RWPE2 (cell line): ENCODE measurements around the gene ANXA3.
A peak's percentile ranks its signal among the peaks of the same experiment; 100 is the strongest.

Source experiments
- ATAC-seq: fragments of 200-7000 bp; cut with Tn5 transposase; 3 replicates; pipeline ENCODE4 v1.9.1; 2021; ENCODE audit warnings: low read depth
- DNase-seq: peaks from one replicate; pipeline ENCODE4 v3.0.0-alpha.2; 2020; ENCODE audit warnings: low spot score
- H3K27ac ChIP-seq: fragments of 450-650 bp; 2 replicates; pipeline ENCODE4 v1.5.1; 2017; ENCODE audit warnings: mild to moderate bottlenecking; ENCODE audit not compliant: poor library complexity, severe bottlenecking
- H3K27me3 ChIP-seq: fragments of 250-450 bp; sonication (Bioruptor Pico); 2 replicates; pipeline ENCODE4 v1.5.1; 2021; ENCODE audit warnings: mild to moderate bottlenecking, moderate library complexity; ENCODE audit not compliant: insufficient read depth, poor library complexity, severe bottlenecking
- H3K36me3 ChIP-seq: fragments of 250-450 bp; sonication (Bioruptor Pico); 2 replicates; pipeline ENCODE4 v1.5.1; 2020; ENCODE audit warnings: low read depth, mild to moderate bottlenecking, moderate library complexity
- H3K4me1 ChIP-seq: fragments of 250-450 bp; sonication (Bioruptor Pico); 2 replicates; pipeline ENCODE4 v1.5.1; 2021; ENCODE audit warnings: mild to moderate bottlenecking, moderate library complexity; ENCODE audit not compliant: insufficient read depth, poor library complexity, severe bottlenecking
- H3K4me3 ChIP-seq: fragments of 250-450 bp; sonication (Bioruptor Pico); 2 replicates; pipeline ENCODE4 v1.5.1; 2021; ENCODE audit warnings: mild to moderate bottlenecking, moderate library complexity; ENCODE audit not compliant: severe bottlenecking
- H3K9me3 ChIP-seq: fragments of 250-450 bp; sonication (Bioruptor Pico); 2 replicates; pipeline ENCODE4 v1.5.1; 2021; ENCODE audit warnings: mild to moderate bottlenecking, moderate library complexity; ENCODE audit not compliant: severe bottlenecking
- TF ChIP-seq, protein P1 (sequence below): fragments of 450-650 bp; IDR thresholded peaks from one replicate; pipeline ENCODE4 v1.5.1; 2017; ENCODE audit warnings: mild to moderate bottlenecking, moderate library complexity; ENCODE audit not compliant: poor library complexity, severe bottlenecking

The ANXA3 gene

DNA sequence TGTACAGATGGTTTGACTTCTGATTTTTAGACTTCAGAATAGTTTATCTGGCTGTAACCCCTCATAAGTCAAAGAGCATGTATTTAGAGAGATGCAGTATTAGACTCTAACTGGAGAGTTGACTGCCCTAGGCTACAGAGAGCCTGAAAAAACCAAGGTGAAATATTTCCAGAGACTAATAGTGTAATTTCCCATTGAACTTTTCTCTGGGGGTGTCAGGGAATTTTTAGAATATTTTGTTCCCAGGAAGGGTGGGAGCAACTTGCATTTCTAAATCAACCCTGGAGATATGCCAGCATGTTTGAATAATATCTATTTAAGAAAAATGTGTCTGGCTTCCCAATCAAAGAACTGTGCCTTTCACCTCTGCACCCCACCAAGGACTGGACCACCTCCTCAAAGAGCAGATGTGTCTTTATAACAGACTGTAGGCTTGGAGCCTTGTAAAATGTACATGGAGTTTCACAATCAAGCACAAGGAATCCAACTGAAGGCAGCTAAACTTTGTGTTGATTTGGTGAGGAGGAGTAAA, 2.0 kb downstream of the ANXA3 start:
- ATAC-seq (no peak), DNase-seq (no peak)

GRCh38 chr4:78556665-78557064, 5.1 kb downstream of the ANXA3 start:
- H3K4me3 ChIP-seq: no peak overlapping the region
- DNase-seq: no peak
- H3K9me3 ChIP-seq: no peaks in the 10 kb centered on the region
- TF ChIP-seq, protein P1, sequence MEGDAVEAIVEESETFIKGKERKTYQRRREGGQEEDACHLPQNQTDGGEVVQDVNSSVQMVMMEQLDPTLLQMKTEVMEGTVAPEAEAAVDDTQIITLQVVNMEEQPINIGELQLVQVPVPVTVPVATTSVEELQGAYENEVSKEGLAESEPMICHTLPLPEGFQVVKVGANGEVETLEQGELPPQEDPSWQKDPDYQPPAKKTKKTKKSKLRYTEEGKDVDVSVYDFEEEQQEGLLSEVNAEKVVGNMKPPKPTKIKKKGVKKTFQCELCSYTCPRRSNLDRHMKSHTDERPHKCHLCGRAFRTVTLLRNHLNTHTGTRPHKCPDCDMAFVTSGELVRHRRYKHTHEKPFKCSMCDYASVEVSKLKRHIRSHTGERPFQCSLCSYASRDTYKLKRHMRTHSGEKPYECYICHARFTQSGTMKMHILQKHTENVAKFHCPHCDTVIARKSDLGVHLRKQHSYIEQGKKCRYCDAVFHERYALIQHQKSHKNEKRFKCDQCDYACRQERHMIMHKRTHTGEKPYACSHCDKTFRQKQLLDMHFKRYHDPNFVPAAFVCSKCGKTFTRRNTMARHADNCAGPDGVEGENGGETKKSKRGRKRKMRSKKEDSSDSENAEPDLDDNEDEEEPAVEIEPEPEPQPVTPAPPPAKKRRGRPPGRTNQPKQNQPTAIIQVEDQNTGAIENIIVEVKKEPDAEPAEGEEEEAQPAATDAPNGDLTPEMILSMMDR: no peak
- peak; percentile 33 for ATAC-seq
- no peaks in the 10 kb centered on the region for H3K27me3 ChIP-seq
- peaks cover 67% of the 10 kb centered on the region for H3K4me1 ChIP-seq
- H3K27ac ChIP-seq: peak overlapping the region; percentile 99
- peaks cover 79% of the 10 kb centered on the region for H3K36me3 ChIP-seq

More for the DNA sequence above, 2.0 kb downstream of the ANXA3 start:
- Histone ChIP-seq H3K9me3 (no peaks in the 10 kb centered on the region), H3K4me1 (peaks cover 50% of the 10 kb centered on the region), H3K36me3 (peaks cover 61% of the 10 kb centered on the region), H3K27ac (peak overlapping the region; percentile 99), H3K27me3 (no peaks in the 10 kb centered on the region), H3K4me3 (no peak overlapping the region)
- TF ChIP-seq, protein P1: no peak

DNA sequence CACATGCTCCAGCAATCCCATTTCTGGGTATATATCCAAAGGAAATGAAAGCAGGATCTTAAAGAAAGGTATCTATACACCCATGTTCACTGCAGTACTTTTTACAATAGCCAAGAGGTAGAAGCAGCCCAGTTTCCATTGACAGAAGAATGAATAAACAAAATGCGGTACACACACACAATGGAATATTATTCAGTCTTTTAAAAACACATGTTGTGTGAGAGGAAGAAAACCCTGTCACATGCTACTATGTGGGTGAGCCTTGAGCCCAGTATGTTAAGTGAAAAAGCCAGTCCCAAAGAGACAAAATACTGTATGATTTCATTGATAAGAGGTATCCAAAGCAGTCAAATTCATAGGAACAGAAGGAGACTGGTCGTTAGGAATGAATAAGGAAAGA, 6.3 kb downstream of the ANXA3 start:
- Histone ChIP-seq H3K27me3 (no peaks in the 10 kb centered on the region), H3K4me3 (no peak overlapping the region), H3K9me3 (no peaks in the 10 kb centered on the region), H3K27ac (peak overlapping the region; percentile 99), H3K36me3 (peaks cover 86% of the 10 kb centered on the region), H3K4me1 (peaks cover 71% of the 10 kb centered on the region)
- ATAC-seq (no peak), DNase-seq (no peak)
- TF ChIP-seq, protein P1: no peak

GRCh38 chr4:78558410-78558809, 6.8 kb downstream of the ANXA3 start:
- TF ChIP-seq, protein P1: no peak
- peak; percentile 22 for ATAC-seq
- Histone ChIP-seq H3K4me1 (peaks cover 66% of the 10 kb centered on the region), H3K36me3 (peaks cover 86% of the 10 kb centered on the region), H3K27me3 (no peaks in the 10 kb centered on the region), H3K27ac (peak overlapping the region; percentile 99), H3K9me3 (no peaks in the 10 kb centered on the region), H3K4me3 (no peak overlapping the region)
- DNase-seq: no peak

DNA sequence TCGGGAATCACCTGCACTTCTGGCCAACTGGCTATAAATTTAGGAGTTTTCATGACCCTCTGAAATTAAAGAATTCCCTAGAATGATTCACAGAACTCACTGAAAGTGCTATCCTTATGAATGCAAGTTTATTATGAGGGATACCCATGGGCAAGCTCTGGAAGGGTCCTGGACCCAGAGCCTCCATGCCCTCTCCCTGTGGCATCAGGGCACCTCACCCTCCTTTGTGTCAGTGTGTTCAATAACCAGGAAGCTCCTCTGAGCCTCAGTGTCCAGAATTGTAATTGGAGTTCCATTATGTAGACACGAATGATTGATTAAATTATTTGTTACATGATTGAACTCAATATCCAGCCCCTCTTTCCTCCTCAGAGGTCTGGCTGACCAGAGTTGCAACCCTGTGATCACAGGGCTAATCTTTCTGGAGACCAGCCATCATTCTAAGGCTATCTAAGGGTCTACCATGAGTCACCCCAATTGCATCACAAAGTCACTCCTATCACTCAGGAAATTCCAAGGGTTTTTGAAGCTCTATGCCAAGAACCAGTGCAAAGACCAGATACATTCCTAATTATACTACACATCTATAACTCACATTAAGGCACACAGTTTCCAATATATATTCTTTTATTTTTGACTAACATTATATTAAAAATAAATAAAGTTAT, 8.9 kb downstream of the ANXA3 start:
- H3K9me3 ChIP-seq: no peaks in the 10 kb centered on the region
- ATAC-seq: peak; percentile 63
- TF ChIP-seq, protein P1: no peak
- H3K27me3 ChIP-seq: no peaks in the 10 kb centered on the region
- H3K36me3 ChIP-seq: peaks cover 78% of the 10 kb centered on the region
- H3K27ac ChIP-seq: peak overlapping the region; percentile 99
- no peak for DNase-seq
- H3K4me1 ChIP-seq: peaks cover 69% of the 10 kb centered on the region
- H3K4me3 ChIP-seq: no peak overlapping the region
